ENCODE measurements around the gene ZNF429. TPM values are rescaled to one million over a fixed set of nuclear protein-coding genes. Genes with fewer than 3 reads are reported as not detected.
"Not testable (repeated sequence)": the region's sequence is repeated elsewhere in the genome, so short reads cannot be mapped to it uniquely, and the experiment has no call there.

Gene ZNF429
- total RNA-seq = 10 to 100 TPM; 16.6 to 17.9 TPM

DNA sequence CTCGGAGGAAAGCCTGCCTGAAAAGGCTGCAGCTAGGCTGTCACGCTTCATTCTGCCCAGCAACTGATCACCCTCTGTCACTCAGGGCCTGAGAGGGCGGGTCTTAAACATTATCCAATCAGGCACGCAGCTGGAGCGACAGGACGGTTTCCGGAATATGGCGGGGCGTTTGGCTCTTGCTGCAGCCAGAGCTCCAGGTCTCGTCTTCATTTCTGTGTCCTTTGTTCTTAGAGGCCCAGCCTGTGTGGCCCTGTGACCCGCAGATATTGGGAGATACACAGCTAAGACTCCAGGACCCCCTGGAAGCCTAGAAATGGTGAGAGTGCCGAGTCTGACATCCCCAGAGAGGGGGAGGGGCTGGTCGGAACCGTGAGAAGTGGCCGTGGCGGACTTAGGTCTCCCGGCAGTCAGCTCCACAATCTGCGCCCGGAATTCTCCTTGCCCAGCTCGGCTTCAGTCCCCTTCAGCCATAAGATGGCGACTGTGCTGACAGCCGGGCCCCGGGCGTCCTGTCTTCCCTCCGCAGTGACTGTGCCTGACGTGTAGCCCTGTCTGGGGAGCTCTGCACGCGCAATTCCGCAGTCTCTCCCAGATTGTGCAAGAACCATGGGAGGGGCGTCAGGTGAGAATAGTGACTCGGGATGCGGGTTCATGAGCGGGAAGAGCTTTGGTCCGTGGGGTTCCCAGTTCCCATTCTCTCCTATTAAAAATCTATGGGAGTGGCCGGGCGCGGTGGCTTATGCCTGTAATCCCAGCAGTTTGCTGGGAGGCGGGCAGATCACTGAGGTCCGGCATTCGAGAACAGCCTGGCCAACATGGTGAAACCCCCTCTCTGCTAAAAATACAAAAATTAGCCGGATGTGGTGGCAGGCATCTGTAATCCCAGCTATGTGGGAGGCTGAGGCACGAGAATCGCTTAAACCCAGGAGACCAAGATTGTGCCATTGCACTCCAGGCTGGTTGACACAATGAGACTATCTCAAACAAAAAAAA, at the start of gene ZNF429:
ZNF429 (plus strand) TSS at position 144 of the 993 bp plus-strand sequence; CDS start at position 314, 170 bp downstream.
- Mint-ChIP-seq H3K4me1 (ENCODE audit: low read depth) (peaks cover 43% of the 10 kb centered on the region), H3K9me3 (peaks cover 5% of the 10 kb centered on the region in 2 donors), H3K36me3 (ENCODE audit: insufficient read depth in 2 of 2) (peaks cover 10 to 25% of the 10 kb centered on the region in 2 donors), H3K4me3 (peak within 1 kb of the TSS; percentile 100), H3K27me3 (ENCODE audit: low read depth) (no peaks in the 10 kb centered on the region), H3K27ac (peak within 1 kb of the TSS; percentile 99)
- peak; percentile 88 to 91 for DNase-seq
- peak; percentile 100 for ATAC-seq (replicated peaks in 1 of 2)

DNA sequence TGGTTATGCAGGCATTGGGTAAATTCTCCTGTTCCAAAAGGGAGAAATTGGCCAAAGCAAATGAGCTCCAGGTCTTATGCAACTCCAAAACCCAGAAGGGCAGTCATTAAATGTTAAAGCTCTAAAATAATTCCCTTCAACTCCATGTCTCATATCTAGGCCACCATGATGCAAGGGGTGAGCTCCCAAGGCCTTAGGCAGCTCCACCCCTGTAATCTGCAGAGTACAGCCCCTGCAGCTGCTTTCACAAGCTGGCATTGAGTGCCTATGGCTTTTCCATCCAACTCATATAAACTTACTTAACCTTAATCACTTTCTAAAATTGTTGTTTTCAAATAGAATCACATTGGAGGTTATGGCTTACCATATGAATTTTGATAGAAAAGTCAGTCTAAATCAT, 44.7 kb upstream of the ZNF429 start:
- Mint-ChIP-seq H3K27me3 (ENCODE audit: low read depth) (no peaks in the 10 kb centered on the region), H3K27ac (no peak overlapping the region), H3K4me1 (ENCODE audit: low read depth) (peaks cover 6% of the 10 kb centered on the region), H3K9me3 (peaks cover 9 to 11% of the 10 kb centered on the region in 2 donors), H3K36me3 (ENCODE audit: insufficient read depth in 2 of 2) (peaks cover 14 to 21% of the 10 kb centered on the region in 2 donors), H3K4me3 (no peak overlapping the region)
- ATAC-seq (replicated peaks in 1 of 2) = no peak
- DNase-seq = no peak

DNA sequence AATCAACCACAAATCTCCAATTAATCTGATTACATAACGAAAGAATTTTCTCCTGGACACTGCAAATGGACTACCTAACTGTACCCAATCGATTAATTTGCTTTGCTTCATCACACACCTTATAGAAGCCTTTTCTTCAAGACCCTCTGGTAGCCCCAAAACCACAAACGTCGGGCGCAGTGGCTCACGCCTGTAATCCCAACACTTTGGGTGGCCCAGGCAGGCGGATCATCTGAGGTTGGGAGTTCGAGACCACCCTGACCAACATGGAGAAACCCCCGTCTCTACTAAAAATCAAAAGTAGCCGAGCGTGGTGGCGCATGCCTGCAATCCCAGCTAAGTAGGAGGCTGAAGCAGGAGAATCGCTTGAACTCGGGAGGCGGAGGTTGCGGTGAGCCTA, 42.9 kb upstream of the ZNF429 start:
- ATAC-seq (replicated peaks in 1 of 2) (no peak), DNase-seq (no peak)
- peaks cover 6 to 8% of the 10 kb centered on the region in 2 donors for H3K9me3 Mint-ChIP-seq
- H3K27me3 Mint-ChIP-seq (ENCODE audit: low read depth) = no peaks in the 10 kb centered on the region
- H3K4me3 Mint-ChIP-seq = no peak overlapping the region
- H3K4me1 Mint-ChIP-seq (ENCODE audit: low read depth) = peaks cover 6% of the 10 kb centered on the region
- peaks cover 12 to 17% of the 10 kb centered on the region in 2 donors for H3K36me3 Mint-ChIP-seq (ENCODE audit: insufficient read depth in 2 of 2)
- no peak overlapping the region for H3K27ac Mint-ChIP-seq

DNA sequence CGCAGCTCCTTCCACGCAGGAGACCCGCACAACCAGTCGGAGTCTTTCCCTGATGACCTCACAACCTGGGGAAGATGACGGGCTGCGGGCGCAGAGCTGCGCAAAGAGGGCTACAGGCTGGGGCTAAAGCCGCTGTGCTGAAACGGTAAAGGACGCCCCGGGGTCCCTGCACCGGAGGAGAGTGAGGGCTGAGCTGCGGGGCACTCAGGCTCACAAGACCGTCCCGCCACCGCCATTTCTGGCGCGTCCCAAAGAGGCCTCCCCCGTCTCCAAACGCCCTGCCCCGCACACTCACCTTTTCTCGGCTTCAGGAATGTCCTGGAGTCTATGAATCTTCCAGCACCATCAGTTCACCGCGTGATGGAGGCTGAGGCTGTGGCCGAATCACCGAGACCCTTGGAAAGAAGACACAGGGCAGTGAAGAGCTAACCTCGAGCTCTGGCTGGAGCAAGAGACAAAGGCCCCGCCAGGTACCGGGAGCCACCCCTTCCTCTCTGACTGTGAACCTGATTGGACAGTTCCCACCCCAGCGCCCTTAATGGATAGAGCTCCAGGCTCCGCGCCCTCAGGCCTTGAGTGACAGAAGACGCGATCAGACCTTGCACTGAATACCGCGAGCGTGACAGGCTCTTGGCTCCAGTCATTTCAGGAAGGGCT, 41.8 kb upstream of the ZNF429 start:
- peak overlapping the region; percentile 78 to 92 for H3K4me3 Mint-ChIP-seq
- DNase-seq (peak; percentile 13 to 71), ATAC-seq (replicated peaks in 1 of 2) (peak; percentile 88 to 99)
- H3K36me3 Mint-ChIP-seq (ENCODE audit: insufficient read depth in 2 of 2) = peaks cover 9 to 16% of the 10 kb centered on the region in 2 donors
- no peaks in the 10 kb centered on the region for H3K27me3 Mint-ChIP-seq (ENCODE audit: low read depth)
- no peak overlapping the region for H3K27ac Mint-ChIP-seq
- peaks cover 5 to 7% of the 10 kb centered on the region in 2 donors for H3K9me3 Mint-ChIP-seq
- peaks cover 6% of the 10 kb centered on the region for H3K4me1 Mint-ChIP-seq (ENCODE audit: low read depth)

DNA sequence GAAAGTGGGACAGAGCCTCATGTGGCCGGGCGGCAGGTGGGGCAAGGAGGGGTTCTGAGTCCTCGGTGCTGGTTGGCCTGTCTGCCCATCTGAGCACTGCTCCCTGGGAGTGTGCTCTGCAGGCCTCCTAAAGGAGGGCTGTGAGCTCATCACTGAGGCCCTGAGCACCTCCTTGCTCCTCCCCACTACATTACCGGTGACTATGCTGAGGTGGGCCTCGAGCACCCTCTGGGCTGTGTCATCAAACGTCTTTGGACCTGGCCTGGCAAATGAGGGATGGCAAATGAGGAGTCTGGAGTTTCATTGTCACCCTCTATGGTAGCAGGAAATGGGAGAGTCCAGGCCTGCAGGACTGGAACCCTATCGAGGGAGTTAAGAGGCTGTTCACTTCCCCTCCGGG, 38.8 kb upstream of the ZNF429 start:
- Mint-ChIP-seq H3K4me3 (no peak overlapping the region), H3K27me3 (ENCODE audit: low read depth) (no peaks in the 10 kb centered on the region), H3K9me3 (peaks cover 4% of the 10 kb centered on the region in 2 donors), H3K27ac (no peak overlapping the region), H3K4me1 (ENCODE audit: low read depth) (peaks cover 6% of the 10 kb centered on the region), H3K36me3 (ENCODE audit: insufficient read depth in 2 of 2) (peaks cover 8 to 9% of the 10 kb centered on the region in 2 donors)
- DNase-seq = no peak
- ATAC-seq (replicated peaks in 1 of 2) = no peak

DNA sequence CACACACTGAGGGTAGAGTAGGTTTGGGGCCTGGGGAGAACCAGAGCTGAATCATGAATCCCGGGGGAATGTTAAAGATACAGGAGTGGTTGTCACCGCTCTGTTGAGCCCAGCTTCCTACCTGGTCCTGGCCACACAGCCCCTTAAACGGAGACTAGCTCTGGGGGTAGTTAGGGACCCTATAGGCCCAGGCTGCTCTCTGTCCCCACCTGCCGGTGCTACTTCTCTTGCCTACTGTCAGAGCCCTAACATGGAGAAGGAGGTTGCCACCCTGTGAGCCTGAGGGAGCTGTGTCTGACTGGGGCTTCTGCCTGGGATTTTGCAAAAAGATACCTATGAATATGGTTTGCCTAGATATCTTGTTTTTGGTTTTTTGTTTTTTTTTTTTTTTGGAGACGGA, 36.6 kb upstream of the ZNF429 start:
- Mint-ChIP-seq H3K4me3 (no peak overlapping the region), H3K27me3 (ENCODE audit: low read depth) (no peaks in the 10 kb centered on the region), H3K36me3 (ENCODE audit: insufficient read depth in 2 of 2) (peaks cover 2 to 3% of the 10 kb centered on the region in 2 donors), H3K27ac (no peak overlapping the region), H3K4me1 (ENCODE audit: low read depth) (peaks cover 3% of the 10 kb centered on the region), H3K9me3 (peaks cover 1 to 2% of the 10 kb centered on the region in 2 donors)
- no peak for DNase-seq
- no peak for ATAC-seq (replicated peaks in 1 of 2)

DNA sequence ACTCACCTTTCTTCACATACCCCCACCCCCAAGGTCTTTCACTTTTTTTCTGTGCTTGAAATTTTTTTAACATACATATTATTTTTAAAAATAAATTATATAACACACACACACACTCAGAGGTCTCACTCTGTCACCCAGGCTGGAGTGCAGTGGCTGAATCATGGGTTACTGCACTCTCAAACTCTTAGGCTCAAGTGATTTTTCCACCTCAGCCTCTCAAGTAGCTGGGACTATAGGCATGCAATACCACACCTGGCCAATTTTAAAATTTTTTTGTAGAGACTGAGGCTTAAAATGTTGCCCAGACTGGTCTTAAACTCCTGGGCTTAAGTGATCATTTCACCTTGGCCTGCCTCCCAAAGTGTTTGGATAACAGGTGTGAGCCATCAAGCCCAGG, 32.9 kb upstream of the ZNF429 start:
- H3K4me1 Mint-ChIP-seq (ENCODE audit: low read depth) = no peaks in the 10 kb centered on the region
- H3K36me3 Mint-ChIP-seq (ENCODE audit: insufficient read depth in 2 of 2) = peaks cover 0 to 5% of the 10 kb centered on the region in 2 donors
- H3K27me3 Mint-ChIP-seq (ENCODE audit: low read depth) = no peaks in the 10 kb centered on the region
- DNase-seq = no peak
- H3K9me3 Mint-ChIP-seq = peaks cover 0 to 2% of the 10 kb centered on the region in 2 donors
- no peak overlapping the region for H3K27ac Mint-ChIP-seq
- no peak overlapping the region for H3K4me3 Mint-ChIP-seq
- no peak for ATAC-seq (replicated peaks in 1 of 2)

DNA sequence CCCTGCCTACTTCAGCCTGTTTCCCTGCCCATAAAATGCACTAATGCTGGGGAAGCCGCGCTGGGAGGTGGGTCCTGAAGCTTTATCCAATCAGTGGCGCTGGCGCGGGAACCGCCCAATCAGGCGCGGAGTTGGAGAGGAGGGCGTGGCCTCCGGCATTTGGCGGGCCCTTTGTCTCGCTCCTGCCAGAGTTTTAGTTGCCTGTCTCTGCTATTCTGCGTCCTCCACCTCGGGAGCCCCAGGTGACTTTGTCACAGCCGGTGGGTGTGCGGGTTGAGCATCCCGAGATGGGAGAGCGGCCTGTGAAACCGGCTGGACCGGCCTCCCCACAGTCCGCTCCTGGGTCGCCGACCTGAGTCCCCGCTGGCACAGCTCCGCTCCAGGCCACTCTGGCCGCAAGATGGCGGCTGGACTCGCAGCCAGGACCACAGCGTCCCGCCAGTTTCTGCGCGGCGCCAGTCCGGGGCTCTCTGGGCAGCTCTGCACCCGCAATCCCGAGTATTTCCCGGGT, 30.7 kb upstream of the ZNF429 start:
- Mint-ChIP-seq H3K4me1 (ENCODE audit: low read depth) (no peaks in the 10 kb centered on the region), H3K27ac (no peak overlapping the region), H3K36me3 (ENCODE audit: insufficient read depth in 2 of 2) (peaks cover 0 to 5% of the 10 kb centered on the region in 2 donors), H3K27me3 (ENCODE audit: low read depth) (no peaks in the 10 kb centered on the region), H3K4me3 (peak overlapping the region; percentile 81 to 82), H3K9me3 (peaks cover 0 to 2% of the 10 kb centered on the region in 2 donors)
- peak; percentile 82 to 87 for DNase-seq
- ATAC-seq (replicated peaks in 1 of 2) = peak; percentile 97 to 98

DNA sequence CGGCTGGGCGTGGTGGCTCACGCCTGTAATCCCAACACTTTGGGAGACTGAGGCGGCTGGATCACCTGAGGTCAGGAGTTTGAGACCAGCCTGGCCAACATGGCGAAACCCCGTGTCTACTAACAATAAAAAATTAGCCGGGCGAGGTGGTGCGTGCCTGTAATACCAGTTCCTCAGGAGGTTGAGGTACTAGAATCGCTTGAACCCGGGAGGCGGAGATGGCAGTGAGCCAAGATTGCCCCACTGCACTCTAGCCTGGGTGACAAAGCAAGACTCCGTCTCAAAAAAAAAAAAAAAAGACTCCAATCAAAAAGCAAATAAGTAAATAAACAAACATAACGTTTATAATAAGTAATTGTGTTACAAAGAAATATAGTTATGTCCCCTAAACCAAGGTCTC, 23.0 kb upstream of the ZNF429 start:
- not testable (repeated sequence) for H3K36me3 Mint-ChIP-seq (ENCODE audit: insufficient read depth in 2 of 2); H3K27ac Mint-ChIP-seq; H3K4me3 Mint-ChIP-seq; H3K9me3 Mint-ChIP-seq; ATAC-seq (replicated peaks in 1 of 2); H3K27me3 Mint-ChIP-seq (ENCODE audit: low read depth); DNase-seq; H3K4me1 Mint-ChIP-seq (ENCODE audit: low read depth)

DNA sequence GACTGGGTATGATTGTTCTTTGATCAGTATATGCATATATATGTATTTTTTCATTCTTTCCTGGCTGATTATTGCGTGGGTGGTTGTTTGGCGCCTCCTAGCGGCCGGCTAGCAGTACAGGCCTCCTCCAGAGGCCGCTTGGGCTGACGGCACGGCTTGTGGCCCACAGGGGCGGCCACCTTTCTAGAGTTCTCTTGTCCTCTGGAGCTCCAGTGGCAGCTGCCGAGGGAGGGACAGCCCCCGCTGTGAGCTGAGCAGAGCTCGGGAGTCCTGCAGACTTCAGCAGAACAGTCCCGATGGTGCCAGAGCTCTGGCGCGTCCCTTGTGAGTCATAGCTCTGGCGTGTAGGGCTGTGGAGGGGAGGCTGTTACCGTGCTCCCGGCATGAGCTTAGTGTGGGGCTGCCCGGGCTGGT, 22.5 kb upstream of the ZNF429 start:
- no peaks in the 10 kb centered on the region for H3K4me1 Mint-ChIP-seq (ENCODE audit: low read depth)
- DNase-seq (peak; percentile 50 to 58), ATAC-seq (replicated peaks in 1 of 2) (peak; percentile 41 to 69)
- H3K27ac Mint-ChIP-seq = no peak overlapping the region
- H3K4me3 Mint-ChIP-seq = no peak overlapping the region
- H3K27me3 Mint-ChIP-seq (ENCODE audit: low read depth) = no peaks in the 10 kb centered on the region
- H3K36me3 Mint-ChIP-seq (ENCODE audit: insufficient read depth in 2 of 2) = peaks cover 9 to 10% of the 10 kb centered on the region in 2 donors
- H3K9me3 Mint-ChIP-seq = peaks cover 3 to 6% of the 10 kb centered on the region in 2 donors

DNA sequence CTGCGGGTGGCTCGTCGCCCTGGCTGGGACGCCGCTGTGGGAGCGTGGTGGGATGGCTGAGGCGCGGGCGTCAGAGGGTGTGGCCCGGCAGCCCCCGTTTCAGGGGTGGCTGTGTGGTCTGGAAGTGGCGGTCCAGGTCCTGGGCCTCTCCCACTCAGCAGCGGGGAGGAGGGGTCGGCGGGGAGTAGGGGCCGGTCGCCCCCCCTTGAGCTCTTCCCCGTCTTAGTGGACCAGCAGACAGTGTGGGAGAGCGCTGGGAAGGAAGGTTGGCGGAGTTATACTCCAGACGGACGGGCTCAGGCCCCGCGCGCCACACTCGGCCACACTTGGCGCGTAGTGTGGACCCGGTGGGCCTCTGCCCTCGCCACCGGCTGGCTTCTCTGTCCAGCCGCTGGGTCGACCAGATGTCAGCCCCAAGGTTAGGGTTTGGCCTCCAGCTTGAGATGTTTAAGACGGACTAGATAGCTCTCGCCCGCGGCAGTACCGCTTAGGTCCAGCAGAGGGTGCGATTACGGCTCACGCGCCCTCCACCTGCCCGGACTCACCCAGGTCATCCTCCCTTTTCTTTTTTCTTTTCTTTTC, 21.7 kb upstream of the ZNF429 start:
- peaks cover 3 to 10% of the 10 kb centered on the region in 2 donors for H3K9me3 Mint-ChIP-seq
- no peak overlapping the region for H3K27ac Mint-ChIP-seq
- H3K36me3 Mint-ChIP-seq (ENCODE audit: insufficient read depth in 2 of 2) = peaks cover 10 to 12% of the 10 kb centered on the region in 2 donors
- H3K27me3 Mint-ChIP-seq (ENCODE audit: low read depth) = no peaks in the 10 kb centered on the region
- no peak overlapping the region for H3K4me3 Mint-ChIP-seq
- DNase-seq (peak; percentile 38 to 60), ATAC-seq (replicated peaks in 1 of 2) (peak in 1 of 2 donors; percentile 60)
- H3K4me1 Mint-ChIP-seq (ENCODE audit: low read depth) = no peaks in the 10 kb centered on the region

DNA sequence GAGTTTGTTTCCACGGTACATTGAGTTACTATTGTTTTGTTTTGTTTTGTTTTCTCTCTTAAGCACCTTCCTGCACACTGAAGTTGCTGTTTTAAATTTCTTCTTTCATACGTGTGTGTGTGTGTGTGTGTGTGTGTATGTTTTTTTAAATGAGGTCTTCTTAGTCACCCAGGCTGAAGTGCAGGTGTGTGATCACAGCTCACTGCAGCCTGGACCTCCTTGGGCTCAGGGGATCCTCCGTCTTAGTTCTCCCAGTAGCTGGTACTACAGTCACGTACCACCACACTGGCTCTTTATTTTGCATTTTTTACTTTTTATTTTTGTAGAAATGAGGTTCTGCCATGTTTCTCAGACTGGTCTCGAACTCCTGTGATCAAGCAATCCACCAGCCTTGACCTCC, 20.8 kb upstream of the ZNF429 start:
- ATAC-seq (replicated peaks in 1 of 2) (no peak), DNase-seq (no peak)
- H3K27ac Mint-ChIP-seq = no peak overlapping the region
- no peaks in the 10 kb centered on the region for H3K27me3 Mint-ChIP-seq (ENCODE audit: low read depth)
- H3K36me3 Mint-ChIP-seq (ENCODE audit: insufficient read depth in 2 of 2) = peaks cover 10 to 12% of the 10 kb centered on the region in 2 donors
- H3K4me1 Mint-ChIP-seq (ENCODE audit: low read depth) = no peaks in the 10 kb centered on the region
- peaks cover 3 to 10% of the 10 kb centered on the region in 2 donors for H3K9me3 Mint-ChIP-seq
- H3K4me3 Mint-ChIP-seq = no peak overlapping the region

Measured in activated T-cell treated with anti-CD3 and anti-CD28 coated beads, Interleukin-2, amount 50 U/mL, for 72 hours (primary cell).